ENCODE measurements around the gene SLC26A8. TPM values are rescaled to one million over a fixed set of nuclear protein-coding genes. Genes with fewer than 3 reads are reported as not detected.
"Not testable (repeated sequence)": the region's sequence is repeated elsewhere in the genome, so short reads cannot be mapped to it uniquely, and the experiment has no call there.

Gene SLC26A8
- total RNA-seq, 1 experiment from 2014 or later = 1.8 TPM

DNA sequence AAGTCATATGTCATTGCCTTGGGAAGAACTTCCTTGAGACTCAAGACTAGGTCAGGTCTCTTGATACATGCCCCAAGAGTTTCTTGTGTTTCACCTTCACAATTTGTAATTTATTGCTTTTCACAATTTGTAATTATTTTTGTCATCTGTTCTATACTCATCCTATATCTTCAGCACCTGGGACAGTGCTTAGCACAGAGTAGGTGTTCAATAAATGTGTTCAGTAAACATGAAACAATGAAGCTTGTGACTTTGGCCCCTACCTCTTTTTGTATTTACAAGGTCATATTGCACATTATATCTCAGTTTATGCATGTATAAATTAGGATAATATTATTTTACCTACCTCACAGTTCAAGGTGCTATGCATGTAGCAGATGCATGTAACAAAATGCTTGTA lies 82.1 kb downstream of the SLC26A8 start:
- DNase-seq = no peak
- H3K36me3 ChIP-seq (ENCODE audit: control insufficient read depth, insufficient read depth, low read length) = no peaks in the 10 kb centered on the region
- Mint-ChIP-seq H3K36me3 (ENCODE audit: insufficient read depth, unreplicated experiment) (no peaks in the 10 kb centered on the region), H3K4me3 (ENCODE audit: unreplicated experiment) (no peak overlapping the region), H3K27ac (ENCODE audit: unreplicated experiment) (no peak overlapping the region), H3K27me3 (ENCODE audit: insufficient read depth, unreplicated experiment) (no peaks in the 10 kb centered on the region), H3K4me1 (ENCODE audit: low read depth, unreplicated experiment) (peaks cover 11% of the 10 kb centered on the region), H3K9me3 (ENCODE audit: unreplicated experiment) (peaks cover 35% of the 10 kb centered on the region)
- POLR2A ChIA-PET = no interaction called here
- H3K4me1 ChIP-seq = no peaks in the 10 kb centered on the region
- TF ChIP-seq, protein P1, sequence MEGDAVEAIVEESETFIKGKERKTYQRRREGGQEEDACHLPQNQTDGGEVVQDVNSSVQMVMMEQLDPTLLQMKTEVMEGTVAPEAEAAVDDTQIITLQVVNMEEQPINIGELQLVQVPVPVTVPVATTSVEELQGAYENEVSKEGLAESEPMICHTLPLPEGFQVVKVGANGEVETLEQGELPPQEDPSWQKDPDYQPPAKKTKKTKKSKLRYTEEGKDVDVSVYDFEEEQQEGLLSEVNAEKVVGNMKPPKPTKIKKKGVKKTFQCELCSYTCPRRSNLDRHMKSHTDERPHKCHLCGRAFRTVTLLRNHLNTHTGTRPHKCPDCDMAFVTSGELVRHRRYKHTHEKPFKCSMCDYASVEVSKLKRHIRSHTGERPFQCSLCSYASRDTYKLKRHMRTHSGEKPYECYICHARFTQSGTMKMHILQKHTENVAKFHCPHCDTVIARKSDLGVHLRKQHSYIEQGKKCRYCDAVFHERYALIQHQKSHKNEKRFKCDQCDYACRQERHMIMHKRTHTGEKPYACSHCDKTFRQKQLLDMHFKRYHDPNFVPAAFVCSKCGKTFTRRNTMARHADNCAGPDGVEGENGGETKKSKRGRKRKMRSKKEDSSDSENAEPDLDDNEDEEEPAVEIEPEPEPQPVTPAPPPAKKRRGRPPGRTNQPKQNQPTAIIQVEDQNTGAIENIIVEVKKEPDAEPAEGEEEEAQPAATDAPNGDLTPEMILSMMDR (IDR thresholded peaks at IDR 0.05; ENCODE audit: insufficient read depth in 1 of 2, low read depth in 1 of 2, low read length in 1 of 2, severe bottlenecking in 1 of 2, unreplicated experiment in 1 of 2) = no peak
- CTCF ChIA-PET = no interaction called here
- no peak overlapping the region for H3K4me3 ChIP-seq (ENCODE audit: low read depth, low read length)
- intact Hi-C loops (cut with micrococcal nuclease; ENCODE audit: unreplicated experiment) = no loop called here
- H3K9me3 ChIP-seq = no peaks in the 10 kb centered on the region; the same call in 1 of the 2 replicates
- no peaks in the 10 kb centered on the region for H3K27me3 ChIP-seq (replicated peaks; ENCODE audit: control insufficient read depth, insufficient read depth, low read length)
- no TSS peak for BruUV-seq (replicated peaks)

DNA sequence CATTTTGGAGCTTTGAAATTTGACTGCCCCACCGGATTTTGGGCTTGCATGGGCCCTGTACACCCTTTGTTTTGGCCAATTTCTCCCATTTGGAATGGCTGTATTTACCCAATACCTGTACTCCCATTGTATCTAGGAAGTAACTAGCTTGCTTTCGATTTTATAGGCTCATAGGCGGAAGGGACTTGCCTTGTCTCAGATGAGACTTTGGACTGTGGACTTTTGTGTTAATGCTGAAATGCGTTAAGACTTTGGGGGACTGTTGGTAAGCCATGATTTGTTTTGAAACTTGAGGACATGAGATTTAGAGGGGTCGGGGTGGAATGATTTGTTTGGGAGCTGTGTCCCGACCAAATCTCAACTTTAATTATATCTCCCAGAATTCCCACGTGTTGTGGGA lies 83.3 kb downstream of the SLC26A8 start:
- H3K27ac Mint-ChIP-seq (ENCODE audit: unreplicated experiment); POLR2A ChIA-PET; H3K27me3 ChIP-seq (replicated peaks; ENCODE audit: control insufficient read depth, insufficient read depth, low read length); H3K4me3 Mint-ChIP-seq (ENCODE audit: unreplicated experiment); BruUV-seq (replicated peaks); DNase-seq; CTCF ChIA-PET; intact Hi-C loops (cut with micrococcal nuclease; ENCODE audit: unreplicated experiment); H3K4me3 ChIP-seq (ENCODE audit: low read depth, low read length); H3K4me1 ChIP-seq; H3K36me3 ChIP-seq (ENCODE audit: control insufficient read depth, insufficient read depth, low read length); H3K36me3 Mint-ChIP-seq (ENCODE audit: insufficient read depth, unreplicated experiment); H3K9me3 ChIP-seq; H3K27me3 Mint-ChIP-seq (ENCODE audit: insufficient read depth, unreplicated experiment): not testable (repeated sequence)
- Mint-ChIP-seq H3K4me1 (ENCODE audit: low read depth, unreplicated experiment) (peaks cover 11% of the 10 kb centered on the region), H3K9me3 (ENCODE audit: unreplicated experiment) (peaks cover 44% of the 10 kb centered on the region)

DNA sequence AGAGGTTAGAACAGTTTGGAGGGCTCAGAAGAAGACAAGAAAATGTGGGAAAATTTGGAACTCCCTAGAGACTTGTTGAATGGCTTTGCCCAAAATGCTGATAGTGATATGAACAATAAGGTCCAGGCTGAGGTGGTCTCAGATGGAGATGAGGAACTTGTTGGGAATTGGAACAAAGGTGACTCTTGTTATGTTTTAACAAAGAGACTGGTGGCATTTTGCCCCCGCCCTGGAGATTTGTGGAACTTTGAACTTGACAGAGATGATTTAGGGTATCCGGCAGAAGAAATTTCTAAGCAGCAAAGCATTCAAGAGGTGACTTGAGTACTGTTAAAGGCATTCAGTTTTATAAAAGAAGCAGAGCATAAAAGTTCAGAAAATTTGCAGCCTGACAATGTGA lies 84.4 kb downstream of the SLC26A8 start:
- H3K4me3 ChIP-seq (ENCODE audit: low read depth, low read length); H3K27me3 ChIP-seq (replicated peaks; ENCODE audit: control insufficient read depth, insufficient read depth, low read length); POLR2A ChIA-PET; H3K9me3 ChIP-seq; H3K27ac Mint-ChIP-seq (ENCODE audit: unreplicated experiment); H3K27me3 Mint-ChIP-seq (ENCODE audit: insufficient read depth, unreplicated experiment); intact Hi-C loops (cut with micrococcal nuclease; ENCODE audit: unreplicated experiment); H3K4me1 Mint-ChIP-seq (ENCODE audit: low read depth, unreplicated experiment); H3K4me1 ChIP-seq; BruUV-seq (replicated peaks); H3K36me3 Mint-ChIP-seq (ENCODE audit: insufficient read depth, unreplicated experiment); DNase-seq; H3K36me3 ChIP-seq (ENCODE audit: control insufficient read depth, insufficient read depth, low read length); H3K4me3 Mint-ChIP-seq (ENCODE audit: unreplicated experiment): not testable (repeated sequence)
- peaks cover 44% of the 10 kb centered on the region for H3K9me3 Mint-ChIP-seq (ENCODE audit: unreplicated experiment)
- CTCF ChIA-PET = interaction anchor here (1.1 kb wide), 1 partner anchor 212 kb away, joined by 3 read pairs; no protein-coding TSS in a partner anchor

DNA sequence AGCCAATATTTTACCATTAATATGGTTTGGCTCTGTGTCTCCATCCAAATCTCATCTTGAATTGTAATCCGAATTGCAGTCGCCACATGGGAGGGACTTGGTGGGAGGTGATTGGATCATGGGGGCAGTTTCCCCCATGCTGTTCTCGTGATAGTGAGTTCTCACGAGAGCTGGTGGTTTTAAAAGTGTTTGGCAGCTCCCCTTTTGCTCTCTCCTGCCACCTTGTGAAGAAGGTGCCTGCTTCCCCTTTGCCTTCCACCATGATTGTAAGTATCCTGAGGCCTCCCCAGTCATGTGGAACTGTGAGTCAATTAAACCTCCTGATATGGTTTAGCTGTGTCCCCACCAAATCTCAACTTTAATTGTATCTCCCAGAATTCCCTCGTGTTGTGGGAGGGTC lies 85.2 kb downstream of the SLC26A8 start:
- H3K27ac Mint-ChIP-seq (ENCODE audit: unreplicated experiment); DNase-seq; H3K27me3 Mint-ChIP-seq (ENCODE audit: insufficient read depth, unreplicated experiment); H3K4me1 ChIP-seq; H3K9me3 ChIP-seq; POLR2A ChIA-PET; H3K27me3 ChIP-seq (replicated peaks; ENCODE audit: control insufficient read depth, insufficient read depth, low read length); intact Hi-C loops (cut with micrococcal nuclease; ENCODE audit: unreplicated experiment); H3K4me3 Mint-ChIP-seq (ENCODE audit: unreplicated experiment); H3K36me3 Mint-ChIP-seq (ENCODE audit: insufficient read depth, unreplicated experiment); BruUV-seq (replicated peaks); H3K4me1 Mint-ChIP-seq (ENCODE audit: low read depth, unreplicated experiment); H3K4me3 ChIP-seq (ENCODE audit: low read depth, low read length); H3K36me3 ChIP-seq (ENCODE audit: control insufficient read depth, insufficient read depth, low read length): not testable (repeated sequence)
- CTCF ChIA-PET = interaction anchor here (1.1 kb wide), 1 partner anchor 211 kb away, joined by 3 read pairs; no protein-coding TSS in a partner anchor
- H3K9me3 Mint-ChIP-seq (ENCODE audit: unreplicated experiment) = peaks cover 44% of the 10 kb centered on the region

All from Caco-2 (cell line).